ENCODE measurements around the gene RSF1.
"Not testable (repeated sequence)": the region's sequence is repeated elsewhere in the genome, so short reads cannot be mapped to it uniquely, and the experiment has no call there.

RSF1 gene, protein sequence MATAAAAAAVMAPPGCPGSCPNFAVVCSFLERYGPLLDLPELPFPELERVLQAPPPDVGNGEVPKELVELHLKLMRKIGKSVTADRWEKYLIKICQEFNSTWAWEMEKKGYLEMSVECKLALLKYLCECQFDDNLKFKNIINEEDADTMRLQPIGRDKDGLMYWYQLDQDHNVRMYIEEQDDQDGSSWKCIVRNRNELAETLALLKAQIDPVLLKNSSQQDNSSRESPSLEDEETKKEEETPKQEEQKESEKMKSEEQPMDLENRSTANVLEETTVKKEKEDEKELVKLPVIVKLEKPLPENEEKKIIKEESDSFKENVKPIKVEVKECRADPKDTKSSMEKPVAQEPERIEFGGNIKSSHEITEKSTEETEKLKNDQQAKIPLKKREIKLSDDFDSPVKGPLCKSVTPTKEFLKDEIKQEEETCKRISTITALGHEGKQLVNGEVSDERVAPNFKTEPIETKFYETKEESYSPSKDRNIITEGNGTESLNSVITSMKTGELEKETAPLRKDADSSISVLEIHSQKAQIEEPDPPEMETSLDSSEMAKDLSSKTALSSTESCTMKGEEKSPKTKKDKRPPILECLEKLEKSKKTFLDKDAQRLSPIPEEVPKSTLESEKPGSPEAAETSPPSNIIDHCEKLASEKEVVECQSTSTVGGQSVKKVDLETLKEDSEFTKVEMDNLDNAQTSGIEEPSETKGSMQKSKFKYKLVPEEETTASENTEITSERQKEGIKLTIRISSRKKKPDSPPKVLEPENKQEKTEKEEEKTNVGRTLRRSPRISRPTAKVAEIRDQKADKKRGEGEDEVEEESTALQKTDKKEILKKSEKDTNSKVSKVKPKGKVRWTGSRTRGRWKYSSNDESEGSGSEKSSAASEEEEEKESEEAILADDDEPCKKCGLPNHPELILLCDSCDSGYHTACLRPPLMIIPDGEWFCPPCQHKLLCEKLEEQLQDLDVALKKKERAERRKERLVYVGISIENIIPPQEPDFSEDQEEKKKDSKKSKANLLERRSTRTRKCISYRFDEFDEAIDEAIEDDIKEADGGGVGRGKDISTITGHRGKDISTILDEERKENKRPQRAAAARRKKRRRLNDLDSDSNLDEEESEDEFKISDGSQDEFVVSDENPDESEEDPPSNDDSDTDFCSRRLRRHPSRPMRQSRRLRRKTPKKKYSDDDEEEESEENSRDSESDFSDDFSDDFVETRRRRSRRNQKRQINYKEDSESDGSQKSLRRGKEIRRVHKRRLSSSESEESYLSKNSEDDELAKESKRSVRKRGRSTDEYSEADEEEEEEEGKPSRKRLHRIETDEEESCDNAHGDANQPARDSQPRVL (N-terminal part only)

DNA sequence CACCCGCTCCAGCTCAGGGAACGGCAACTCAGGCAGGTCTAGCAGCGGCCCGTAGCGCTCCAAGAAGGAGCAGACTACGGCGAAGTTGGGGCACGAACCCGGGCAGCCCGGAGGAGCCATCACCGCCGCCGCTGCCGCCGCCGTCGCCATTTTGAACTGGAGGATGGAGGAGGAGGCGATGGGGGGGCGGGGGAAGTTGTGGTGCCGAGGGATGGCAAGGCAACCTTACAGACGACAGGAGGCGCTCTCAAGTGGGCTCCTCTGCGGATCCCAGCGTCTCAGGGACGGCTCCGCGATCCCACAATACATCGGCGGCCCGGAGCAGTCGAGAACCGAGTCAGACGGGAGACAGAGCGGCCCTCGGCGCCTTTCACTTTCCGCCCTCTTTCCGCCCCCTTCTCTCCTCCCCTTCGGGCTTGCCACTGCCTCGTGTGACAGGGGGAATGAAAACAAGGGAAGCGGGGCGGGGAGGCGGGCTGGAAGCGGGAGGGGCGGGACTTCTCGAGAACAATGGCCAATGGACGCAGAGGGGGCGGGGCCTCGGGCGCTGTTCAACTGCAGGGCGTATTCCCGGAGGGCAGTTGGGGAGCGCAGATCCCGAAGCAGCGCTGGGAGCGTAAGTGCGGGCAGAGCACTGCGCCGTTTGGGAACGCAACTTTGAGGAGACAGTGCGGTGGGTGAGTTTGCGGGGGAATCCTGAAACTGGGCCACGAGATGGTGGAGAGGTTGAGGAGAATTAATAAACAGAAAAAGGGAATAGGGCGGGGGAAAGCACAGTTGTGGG, at the start of gene RSF1, which contains the start of gene AAMDC:
TSS of gene RSF1 (minus strand) at position 158 of the 784 bp plus-strand sequence. CDS start at position 150, 8 bp downstream.
TSS of gene AAMDC (plus strand) at position 580 of the 784 bp plus-strand sequence. CDS start 21,353 bp downstream, outside the sequence.
- peak; percentile 99 for DNase-seq (ENCODE audit: low spot score)

DNA sequence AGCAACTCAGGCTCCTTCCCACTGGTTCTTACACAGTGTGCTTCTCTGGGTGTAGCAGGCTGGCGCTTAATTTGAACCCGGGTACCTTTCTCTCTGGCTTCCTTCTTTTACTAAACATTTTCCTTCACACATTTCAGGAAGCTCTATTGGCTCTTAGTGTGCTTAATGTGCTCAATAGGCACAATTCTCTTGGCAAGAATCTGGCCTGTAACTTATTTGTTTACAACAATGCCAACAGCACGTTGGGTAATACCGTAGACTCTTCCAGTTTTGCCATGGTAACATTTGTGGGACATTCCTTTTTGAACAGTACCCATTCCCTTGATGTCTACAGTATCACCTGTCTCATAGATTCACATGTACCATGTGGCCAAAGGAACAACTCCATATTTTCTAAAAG, 48.2 kb upstream of the RSF1 start:
- no peak for DNase-seq (ENCODE audit: low spot score)

DNA sequence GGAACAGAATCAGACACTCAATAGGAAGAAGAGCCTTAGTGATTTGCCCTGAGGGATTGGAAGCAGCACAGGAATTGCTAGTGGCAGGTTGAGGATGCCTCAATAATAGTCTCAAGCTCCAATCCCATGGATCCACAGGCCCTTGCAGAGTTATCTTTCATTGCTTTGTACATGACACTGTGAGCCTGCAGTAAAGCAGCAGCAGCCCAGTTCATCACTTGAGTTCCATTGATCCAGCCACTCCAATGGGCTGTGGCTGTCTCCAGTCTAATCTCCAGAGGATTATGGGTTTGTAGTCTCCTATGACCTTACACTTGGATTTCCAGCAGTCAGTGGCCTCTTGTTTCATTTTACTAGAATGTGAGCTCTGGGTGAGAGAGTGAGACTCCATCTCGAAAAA, 45.8 kb upstream of the RSF1 start:
- DNase-seq (ENCODE audit: low spot score), result no peak

DNA sequence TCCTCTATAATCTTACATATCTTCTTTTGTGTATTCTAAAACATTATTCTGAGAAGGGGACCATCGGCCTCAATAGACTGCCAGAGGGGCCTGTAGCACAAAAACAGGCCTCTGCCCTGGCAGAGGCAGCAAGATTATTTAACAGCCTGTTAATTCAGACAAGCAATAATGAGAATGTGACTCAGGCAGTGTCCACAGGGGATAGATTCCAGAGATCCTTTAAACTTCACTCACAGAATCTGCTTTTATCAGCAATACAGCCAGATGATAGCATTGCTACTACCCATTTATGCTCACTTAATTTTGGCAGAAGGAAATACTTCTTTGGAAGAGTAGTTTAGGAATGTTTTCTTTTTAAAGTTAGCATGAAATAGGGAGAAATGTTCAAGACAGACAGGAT, 45.3 kb upstream of the RSF1 start:
- no peak for DNase-seq (ENCODE audit: low spot score)

DNA sequence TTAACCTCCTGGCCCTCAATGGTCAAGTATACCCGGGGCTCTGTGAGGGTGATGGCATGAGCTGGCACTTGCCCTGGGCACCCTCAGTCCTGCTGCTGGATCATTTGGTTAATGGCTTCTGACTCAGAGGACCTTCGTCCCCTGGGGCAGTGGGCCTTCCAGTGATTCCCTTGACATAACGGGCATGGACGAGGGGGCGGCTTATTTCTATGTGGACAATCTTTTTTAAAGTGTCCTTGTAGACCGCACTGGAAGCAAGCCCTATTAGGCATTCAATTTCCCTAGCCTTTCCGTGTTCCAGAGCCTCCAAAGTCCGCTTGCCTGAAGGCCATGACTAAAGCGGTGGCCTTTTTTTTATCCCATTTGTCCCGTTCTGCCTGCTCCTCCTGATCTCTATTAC, 40.9 kb upstream of the RSF1 start:
- not testable (repeated sequence) for DNase-seq (ENCODE audit: low spot score)

DNA sequence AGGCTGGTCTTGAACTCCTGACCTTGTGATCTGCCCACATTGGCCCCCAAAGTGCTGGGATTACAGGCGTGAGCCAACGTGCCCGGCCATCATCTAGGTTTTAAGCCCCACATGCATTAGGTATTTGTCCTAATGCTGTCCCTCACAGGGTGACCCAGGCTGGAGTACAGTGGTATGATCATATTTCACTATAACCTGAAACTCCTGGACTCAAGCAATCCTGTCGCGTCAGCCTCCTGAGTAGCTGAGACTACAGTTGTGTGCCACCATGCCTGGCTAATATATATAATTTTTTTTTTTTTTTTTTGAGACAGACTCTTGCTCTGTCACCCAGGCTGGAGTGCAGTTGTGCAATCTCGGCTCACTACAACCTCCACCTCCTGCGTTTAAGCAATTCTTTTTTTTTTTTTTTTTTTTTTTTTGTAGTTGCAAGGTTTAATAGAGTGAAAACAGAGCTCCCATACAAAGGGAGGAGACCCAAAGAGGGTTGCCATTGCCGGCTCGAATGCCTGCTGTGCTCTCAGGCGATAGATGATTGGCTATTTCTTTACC, 37.5 kb upstream of the RSF1 start:
- not testable (repeated sequence) for DNase-seq (ENCODE audit: low spot score)

DNA sequence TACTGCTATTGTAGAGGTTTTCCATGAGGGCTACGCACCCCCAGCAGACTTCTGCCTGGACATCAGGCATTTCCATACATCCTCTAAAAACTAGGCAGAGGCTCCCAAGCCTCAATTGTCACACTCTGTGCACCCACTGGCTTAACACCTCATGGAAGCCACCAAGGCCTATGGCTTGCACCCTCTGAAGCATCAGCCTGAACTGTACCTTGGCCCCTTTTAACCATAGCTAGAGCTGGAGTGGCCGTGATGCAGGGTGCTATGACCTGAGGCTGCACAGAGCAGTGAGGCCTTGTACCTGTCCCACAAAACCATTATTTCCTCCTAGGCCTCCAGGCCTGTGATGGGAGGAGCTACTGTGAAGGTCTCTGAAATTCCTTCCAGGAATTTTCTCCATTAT, 34.3 kb upstream of the RSF1 start:
- no peak for DNase-seq (ENCODE audit: low spot score)

DNA sequence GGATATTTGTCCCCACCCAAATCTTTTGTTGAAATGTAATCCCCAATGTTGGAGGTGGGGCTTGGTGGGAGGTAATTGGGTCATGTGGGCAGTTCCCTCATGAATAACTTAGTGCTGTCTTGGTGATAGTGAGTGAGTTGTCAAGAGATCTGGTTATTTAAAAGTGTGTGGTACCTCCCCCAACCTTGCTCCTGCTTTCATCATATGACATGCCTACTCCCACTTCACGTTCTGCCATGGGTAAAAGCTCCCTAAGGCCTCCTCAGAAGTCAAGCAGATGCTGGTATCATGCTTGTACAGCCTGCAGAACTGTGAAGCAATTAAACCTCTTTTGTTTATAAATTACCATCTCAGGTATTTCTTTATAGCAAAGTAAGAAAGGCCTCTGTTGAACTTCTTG, 31.0 kb upstream of the RSF1 start:
- no peak for DNase-seq (ENCODE audit: low spot score)

DNA sequence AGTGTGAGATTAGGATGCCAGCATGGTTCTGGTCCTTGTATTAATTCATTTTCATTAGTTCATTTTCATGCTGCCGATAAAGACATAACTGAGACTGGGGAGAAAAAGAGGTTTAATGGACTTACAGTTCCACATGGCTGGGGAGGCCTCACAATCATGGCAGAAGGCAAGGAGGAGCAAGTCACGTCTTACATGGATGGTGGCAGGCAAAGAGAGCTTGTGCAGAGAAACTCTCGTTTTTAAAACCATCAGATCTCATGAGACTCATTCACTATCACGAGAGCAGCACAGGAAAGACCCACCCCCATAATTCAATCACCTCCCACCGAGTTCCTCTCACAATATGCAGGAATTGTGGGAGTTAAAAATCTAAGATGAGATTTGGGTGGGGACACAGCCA, 23.2 kb upstream of the RSF1 start:
- DNase-seq (ENCODE audit: low spot score), result not testable (repeated sequence)

DNA sequence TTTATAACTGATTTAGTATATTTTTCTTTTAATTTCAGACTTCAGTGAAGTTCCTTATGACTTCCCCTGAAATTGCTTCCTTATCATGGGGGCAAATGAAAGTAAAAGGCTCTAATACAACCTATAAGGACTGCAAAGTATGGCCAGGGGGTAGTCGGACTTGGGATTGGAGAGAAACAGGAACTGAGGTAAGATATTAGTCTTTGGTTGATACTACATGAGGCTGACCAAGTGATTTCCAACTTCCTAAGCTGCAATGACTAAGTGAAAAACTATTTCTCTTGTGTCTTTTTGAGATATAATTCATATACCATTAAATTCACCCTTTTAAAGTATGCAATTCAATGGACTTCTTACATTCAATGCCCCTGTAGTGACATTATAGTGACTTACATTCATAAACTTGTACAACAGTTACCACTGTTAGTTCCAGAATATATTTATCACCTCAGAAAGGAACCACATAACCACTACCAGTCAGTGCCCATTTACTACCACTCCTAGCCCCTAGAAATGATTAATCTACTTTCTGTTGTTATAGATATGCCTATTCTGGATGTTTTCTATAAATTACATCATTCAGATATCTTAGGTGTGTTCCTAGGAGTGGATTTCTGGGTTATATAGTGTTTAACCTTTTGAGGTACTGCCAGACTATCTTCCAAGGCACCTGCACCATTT, 22.1 kb upstream of the RSF1 start:
- no peak for DNase-seq (ENCODE audit: low spot score)

DNA sequence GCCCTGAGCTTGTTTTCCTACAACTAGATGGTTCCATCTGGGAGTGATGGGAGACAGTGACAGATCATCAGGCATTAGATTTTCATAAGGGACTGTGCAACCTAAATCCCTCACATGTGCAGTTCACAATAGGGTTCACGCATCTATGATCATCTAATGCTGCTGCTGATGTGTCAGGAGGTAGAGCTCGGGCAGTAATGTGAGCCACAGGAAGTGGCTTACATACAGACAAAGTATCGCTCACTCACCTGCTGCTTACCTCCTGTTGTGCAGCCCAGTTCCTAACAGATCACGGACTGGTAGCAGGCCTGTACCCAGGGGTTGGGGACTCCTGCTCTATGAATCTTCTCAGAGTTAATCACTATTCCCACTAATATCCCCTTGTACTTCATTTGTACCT, 12.8 kb upstream of the RSF1 start:
- DNase-seq (ENCODE audit: low spot score), result no peak

DNA sequence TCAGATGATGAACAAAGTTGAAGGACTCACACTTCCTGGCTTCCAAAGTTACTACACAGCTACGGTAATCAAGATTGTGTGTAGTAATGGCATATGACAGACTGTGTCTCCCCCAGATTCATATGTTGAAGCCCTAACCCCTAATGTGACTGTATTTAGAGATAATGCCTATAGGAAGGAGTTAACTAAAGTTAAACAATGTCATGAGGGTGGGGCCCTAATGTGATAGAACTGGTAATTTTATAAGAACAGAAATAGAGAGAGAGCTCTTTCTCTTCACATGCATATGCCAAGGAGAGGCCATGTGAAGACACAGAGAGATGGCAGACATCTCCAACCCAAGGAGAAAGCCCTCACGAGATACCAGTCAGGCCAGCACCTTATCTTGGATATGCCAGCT, 8.4 kb upstream of the RSF1 start:
- DNase-seq (ENCODE audit: low spot score), result no peak

DNA sequence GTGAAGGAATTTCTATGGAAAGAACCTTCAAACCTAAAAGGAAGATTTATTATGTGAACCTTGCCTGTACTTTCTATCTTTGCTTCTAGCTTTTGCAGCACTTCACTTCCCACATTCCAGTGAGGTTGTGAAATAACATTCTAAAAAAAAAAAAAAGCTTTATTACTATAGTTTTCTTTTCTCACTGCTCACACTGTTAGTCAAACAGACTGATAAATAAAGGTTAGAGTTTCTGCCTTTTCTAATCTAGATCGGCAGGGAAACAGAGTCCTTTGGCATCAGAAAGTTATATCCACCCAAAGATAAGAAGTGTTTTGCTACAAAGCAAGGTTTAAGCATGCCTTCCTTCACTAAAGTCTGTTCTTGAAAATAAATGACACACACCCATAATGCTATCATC, 3.3 kb upstream of the RSF1 start:
- no peak for DNase-seq (ENCODE audit: low spot score)

DNA sequence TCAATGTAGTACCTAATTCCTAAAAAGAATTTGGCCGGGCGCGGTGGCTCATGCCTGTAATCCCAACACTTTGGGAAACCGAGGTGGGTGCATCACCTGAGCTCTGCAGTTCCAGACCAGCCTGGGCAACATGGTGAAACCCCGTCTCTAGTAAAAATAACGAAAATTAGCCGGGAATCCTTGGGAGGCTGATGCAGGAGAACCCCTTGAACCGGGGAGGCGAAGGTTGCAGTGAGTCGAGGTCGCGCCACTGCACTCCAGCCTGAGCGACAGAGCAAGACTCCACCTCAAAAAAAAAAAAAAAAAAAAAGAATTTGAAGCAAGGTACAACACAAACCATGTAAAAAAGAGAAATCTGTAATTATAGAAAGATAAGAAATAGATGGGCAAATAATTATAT, 1.6 kb upstream of the RSF1 start:
- not testable (repeated sequence) for DNase-seq (ENCODE audit: low spot score)

DNA sequence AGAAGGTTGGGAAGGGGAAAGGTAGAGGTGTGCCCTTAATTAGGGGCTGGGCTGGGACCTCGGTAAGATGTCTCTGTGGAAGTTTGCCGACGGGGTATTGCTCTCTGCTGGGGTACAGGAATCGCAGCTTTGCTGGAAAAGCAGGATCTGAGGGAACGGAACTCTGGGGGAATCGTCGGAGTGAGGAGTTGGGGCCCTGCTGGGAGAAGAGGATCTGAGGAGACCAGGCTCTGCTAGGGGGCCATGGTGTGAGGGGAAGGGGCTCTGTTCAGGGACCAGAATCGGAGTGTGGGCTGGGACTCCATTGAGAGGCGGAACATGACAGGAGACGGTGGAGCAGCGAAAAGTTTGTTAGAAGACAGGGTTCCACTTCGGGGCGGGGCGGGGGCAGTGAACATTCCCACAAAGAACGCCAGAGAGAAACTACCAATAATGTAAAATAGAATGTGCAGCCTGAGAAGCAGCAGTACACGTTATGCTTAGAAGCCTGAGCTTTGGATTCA, 878 bp upstream of the RSF1 start:
- DNase-seq (ENCODE audit: low spot score), result no peak

DNA sequence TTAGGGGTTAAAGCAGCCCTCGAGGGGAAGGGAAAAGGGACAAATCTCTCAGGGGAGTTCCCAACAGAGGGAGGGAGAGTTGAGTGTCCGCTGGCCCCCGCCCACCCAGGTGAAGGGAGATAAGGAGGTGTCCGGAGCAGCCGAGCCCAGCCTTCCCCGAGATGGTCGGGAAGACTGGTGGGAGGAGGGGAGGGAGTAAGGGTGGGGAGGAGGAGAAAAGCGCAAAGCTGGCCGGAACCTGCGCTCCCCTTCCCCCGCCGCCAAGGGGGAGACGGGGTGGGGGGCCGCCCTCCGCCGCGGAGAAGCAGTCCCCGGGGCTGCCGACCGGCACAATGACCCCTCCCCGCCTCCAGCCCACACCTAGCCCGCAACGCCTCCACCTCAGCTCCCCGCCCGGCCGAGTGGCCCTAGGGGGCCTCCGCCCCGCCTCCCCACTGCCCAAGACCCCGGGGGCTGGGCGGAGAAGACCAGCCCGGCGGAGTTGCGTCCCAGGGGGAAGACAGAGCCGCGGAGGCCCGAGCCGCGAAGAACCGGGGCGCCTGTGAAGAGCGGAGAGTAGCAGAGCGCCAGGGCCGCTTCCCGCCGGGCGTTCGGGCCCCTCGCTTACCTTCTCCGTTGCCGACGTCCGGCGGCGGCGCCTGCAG, 479 bp downstream of the RSF1 start:
- peak; percentile 43 for DNase-seq (ENCODE audit: low spot score)

DNA sequence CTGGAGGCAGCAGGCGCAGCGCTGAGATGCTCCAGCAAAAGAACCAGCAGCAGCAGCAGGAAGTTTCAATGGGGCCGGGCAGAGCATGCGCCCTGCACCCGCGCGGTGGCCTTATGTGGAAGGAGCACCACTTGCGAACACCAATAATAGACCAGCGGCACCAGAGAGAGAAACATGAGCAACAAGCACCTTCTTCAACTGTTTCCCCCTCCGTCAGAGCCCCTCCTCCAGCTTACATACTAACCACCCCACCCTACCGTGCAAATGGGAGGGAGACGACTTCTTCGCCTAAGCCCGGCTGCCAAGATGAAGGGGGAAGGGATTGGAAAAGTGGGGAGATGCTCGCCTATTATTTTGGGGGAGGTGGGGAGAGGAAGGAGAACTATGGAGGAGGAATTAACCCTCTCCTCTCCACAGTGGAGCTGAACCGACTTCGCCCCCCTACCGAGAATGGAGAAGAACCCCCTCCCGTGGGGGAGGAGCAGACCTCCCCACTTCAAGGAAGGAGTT, 1.1 kb downstream of the RSF1 start:
- peak; percentile 90 for DNase-seq (ENCODE audit: low spot score)

DNA sequence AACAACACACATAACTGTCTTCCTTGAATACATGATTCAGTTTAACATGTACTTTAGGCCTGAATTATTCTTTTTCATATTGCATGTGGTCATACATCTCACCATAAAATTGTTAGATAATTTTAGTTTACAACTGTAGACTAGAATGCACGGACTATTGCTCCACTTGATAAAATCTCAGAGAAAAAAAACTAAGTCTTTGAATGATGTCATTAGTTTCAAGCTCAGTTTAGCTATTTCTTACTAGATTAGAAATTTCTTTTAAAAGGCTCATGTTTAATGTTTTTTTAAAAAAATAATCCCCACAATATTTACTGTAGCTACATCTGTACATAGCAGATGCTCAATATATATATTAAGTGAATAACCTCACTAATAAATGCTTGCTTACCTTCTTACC, 5.1 kb downstream of the RSF1 start:
- DNase-seq (ENCODE audit: low spot score), result no peak

DNA sequence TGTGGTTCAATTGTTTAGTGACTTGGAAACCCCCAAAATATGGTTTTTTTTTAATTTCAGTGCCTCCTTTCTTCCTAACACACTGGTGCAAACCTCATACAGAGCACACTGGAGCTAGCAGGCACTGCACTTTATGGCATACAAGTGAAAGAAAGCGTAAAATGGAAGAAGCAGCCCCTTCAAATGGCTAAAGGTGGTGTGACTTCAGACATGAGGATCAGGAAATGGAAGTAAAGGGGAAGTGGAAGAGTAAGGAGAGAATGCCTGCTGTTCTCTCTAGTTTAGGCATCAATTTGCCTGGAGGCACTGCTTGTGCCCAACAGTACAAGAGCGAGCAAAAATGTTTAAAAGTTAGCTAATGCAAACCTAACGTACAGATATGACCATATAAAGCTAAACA, 5.7 kb downstream of the RSF1 start:
- no peak for DNase-seq (ENCODE audit: low spot score)

All from globus pallidus (tissue), 1 donor.